H9 (cell line): ENCODE data around the gene WDR64. TPM values are rescaled to one million over a fixed set of nuclear protein-coding genes. Genes with fewer than 3 reads are reported as not detected.

Experiments used
- DNase-seq: peaks from one replicate; pipeline ENCODE4 v3.0.0-alpha.2; 2017
- H2AFZ ChIP-seq: one replicate; pipeline ENCODE4 v1.6.1; 2013; ENCODE audit warnings: mild to moderate bottlenecking, low read length, control low read depth, moderate library complexity
- H2AK5ac ChIP-seq: 2 replicates; pipeline ENCODE4 v1.6.1; 2013; ENCODE audit warnings: low read length, control low read depth, mixed read lengths; ENCODE audit not compliant: insufficient read length
- H2BK120ac ChIP-seq: one replicate; pipeline ENCODE4 v1.6.1; 2013; ENCODE audit warnings: low read depth, mild to moderate bottlenecking, low read length, control low read depth, inconsistent platforms; ENCODE audit not compliant: poor library complexity, severe bottlenecking
- H2BK12ac ChIP-seq: 2 replicates; pipeline ENCODE4 v1.6.1; 2013; ENCODE audit warnings: low read length, control low read depth, mixed read lengths, low read depth; ENCODE audit not compliant: insufficient read length
- H2BK15ac ChIP-seq: 2 replicates; pipeline ENCODE4 v1.6.1; 2013; ENCODE audit warnings: low read depth, low read length, control low read depth
- H2BK20ac ChIP-seq: one replicate; pipeline ENCODE4 v1.6.1; 2013; ENCODE audit warnings: low read depth, mild to moderate bottlenecking, low read length, control low read depth, inconsistent platforms; ENCODE audit not compliant: poor library complexity, severe bottlenecking
- H2BK5ac ChIP-seq: 2 replicates; pipeline ENCODE4 v1.6.1; 2013; ENCODE audit warnings: low read length, control low read depth, mixed read lengths; ENCODE audit not compliant: insufficient read length
- H3K14ac ChIP-seq: 2 replicates; pipeline ENCODE4 v1.6.1; 2013; ENCODE audit warnings: low read length, control low read depth; ENCODE audit not compliant: insufficient read depth
- H3K18ac ChIP-seq: 2 replicates; pipeline ENCODE4 v1.6.1; 2013; ENCODE audit warnings: low read depth, mild to moderate bottlenecking, mixed read lengths, low read length, control low read depth; ENCODE audit not compliant: insufficient read length
- H3K23ac ChIP-seq: 2 replicates; pipeline ENCODE4 v1.6.1; 2013; ENCODE audit warnings: low read length, control low read depth, mixed read lengths, low read depth; ENCODE audit not compliant: insufficient read length
- H3K23me2 ChIP-seq: 2 replicates; pipeline ENCODE4 v1.6.1; 2013; ENCODE audit warnings: low read depth, mild to moderate bottlenecking, mixed read lengths, low read length, control low read depth; ENCODE audit not compliant: insufficient read length, poor library complexity, severe bottlenecking
- H3K27ac ChIP-seq: 2 replicates; pipeline ENCODE4 v1.5.1; 2013; ENCODE audit warnings: low read length, control low read depth, mixed read lengths, low read depth; ENCODE audit not compliant: insufficient read length
- H3K27me3 ChIP-seq: 2 replicates; pipeline ENCODE4 v1.6.1; 2013; ENCODE audit warnings: low read length, control low read depth, inconsistent platforms; ENCODE audit not compliant: insufficient read depth
- H3K4ac ChIP-seq: 2 replicates; pipeline ENCODE4 v1.6.1; 2013; ENCODE audit warnings: low read depth, mild to moderate bottlenecking, control low read depth, inconsistent platforms, low read length, moderate library complexity
- H3K4me1 ChIP-seq: 2 replicates; pipeline ENCODE4 v1.6.1; 2013; ENCODE audit warnings: low read length, control low read depth, inconsistent platforms; ENCODE audit not compliant: insufficient read depth
- H3K4me2 ChIP-seq: 2 replicates; pipeline ENCODE4 v1.6.1; 2013; ENCODE audit warnings: low read length, control low read depth, mixed read lengths; ENCODE audit not compliant: insufficient read length, insufficient read depth
- H3K56ac ChIP-seq: 2 replicates; pipeline ENCODE4 v1.6.1; 2013; ENCODE audit warnings: low read depth, mild to moderate bottlenecking, mixed read lengths, low read length, control low read depth; ENCODE audit not compliant: insufficient read length
- H3K79me1 ChIP-seq: 2 replicates; pipeline ENCODE4 v1.6.1; 2013; ENCODE audit warnings: low read depth, mild to moderate bottlenecking, moderate library complexity, low read length, control low read depth, inconsistent platforms; ENCODE audit not compliant: insufficient read depth, poor library complexity, severe bottlenecking
- H3K79me2 ChIP-seq: 2 replicates; pipeline ENCODE4 v1.6.1; 2013; ENCODE audit warnings: low read length, control low read depth, inconsistent platforms; ENCODE audit not compliant: insufficient read depth
- H3K9ac ChIP-seq: 2 replicates; pipeline ENCODE4 v1.6.1; 2013; ENCODE audit warnings: low read length, control low read depth, mixed read lengths; ENCODE audit not compliant: insufficient read length; ENCODE audit errors: extremely low read depth
- H3K9me3 ChIP-seq: one replicate; pipeline ENCODE4 v1.6.1; 2013; ENCODE audit warnings: low read depth, low read length, inconsistent platforms; ENCODE audit not compliant: control insufficient read depth
- H3T11ph ChIP-seq: one replicate; pipeline ENCODE4 v1.6.1; 2013; ENCODE audit warnings: mild to moderate bottlenecking, low read length, control low read depth, inconsistent platforms
- H4K20me1 ChIP-seq: one replicate; pipeline ENCODE4 v1.6.1; 2013; ENCODE audit not compliant: control insufficient read depth, insufficient read length, insufficient read depth
- H4K5ac ChIP-seq: 2 replicates; pipeline ENCODE4 v1.6.1; 2013; ENCODE audit warnings: low read depth, mild to moderate bottlenecking, mixed read lengths, low read length, control low read depth; ENCODE audit not compliant: insufficient read length
- H4K8ac ChIP-seq: replicated peaks from 2 replicates; pipeline ENCODE4 v1.6.1; 2013; ENCODE audit warnings: low read length, control low read depth, mixed read lengths, low read depth; ENCODE audit not compliant: insufficient read length
- H4K91ac ChIP-seq: 2 replicates; pipeline ENCODE4 v1.6.1; 2013; ENCODE audit warnings: low read depth, mild to moderate bottlenecking, moderate library complexity, mixed read lengths, low read length, control low read depth; ENCODE audit not compliant: insufficient read length
- H3K27ac Mint-ChIP-seq, 3 experiments: 2 replicates in 2 of 3; 3 replicates in 1 of 3; pipeline ENCODE4 v1.8.0; 2020 to 2021; ENCODE audit warnings: mixed read lengths in 3 of 3, mild to moderate bottlenecking in 1 of 3, moderate library complexity in 1 of 3
- H3K27me3 Mint-ChIP-seq: 2 replicates; pipeline ENCODE4 v1.8.0; 2021; ENCODE audit warnings: low read depth, mild to moderate bottlenecking, moderate library complexity, mixed read lengths
- H3K36me3 Mint-ChIP-seq, 3 experiments: 2 replicates in 2 of 3; 3 replicates in 1 of 3; pipeline ENCODE4 v1.8.0; 2020 to 2021; ENCODE audit warnings: low read depth in 3 of 3, mixed read lengths in 3 of 3; ENCODE audit not compliant: insufficient read depth in 1 of 3
- H3K4me1 Mint-ChIP-seq, 2 experiments: 2 replicates each; pipeline ENCODE4 v1.8.0; 2020; ENCODE audit warnings: mixed read lengths in 2 of 2
- H3K4me3 Mint-ChIP-seq, 2 experiments: 2 replicates in 1 of 2; 3 replicates in 1 of 2; pipeline ENCODE4 v1.8.0; 2020 to 2021; ENCODE audit warnings: mild to moderate bottlenecking in 2 of 2, mixed read lengths in 2 of 2, moderate library complexity in 1 of 2
- H3K9me3 Mint-ChIP-seq, 2 experiments: 2 replicates in 1 of 2; 3 replicates in 1 of 2; pipeline ENCODE4 v1.8.0; 2020; ENCODE audit warnings: mild to moderate bottlenecking in 2 of 2, mixed read lengths in 2 of 2, moderate library complexity in 1 of 2
- CTCF ChIP-seq: fragments of 200-600 bp; sonication (generic); conservative IDR thresholded peaks from 3 replicates; pipeline ENCODE4 v1.8.0; 2021; ENCODE audit warnings: antibody characterized with exemption, mild to moderate bottlenecking
- WGBS: extraction: QIAGEN DNeasy Blood & Tissue Kit; methylation state at CpG from one replicate; pipeline ENCODE4 v1.1.7; 2013; ENCODE audit warnings: missing lambda C conversion rate, low lambda C conversion rate, mixed read lengths; ENCODE audit not compliant: insufficient read length; ENCODE audit errors: extremely low coverage; 5-methylcytosine and 5-hydroxymethylcytosine counted together
- total RNA-seq: library from RNA; stranded (reverse); gene quantifications from 2 replicates; pipeline ENCODE4 v1.2.1, GENCODE V29; 2021

WDR64 gene
- total RNA-seq, 1 experiment from 2014 or later, result not detected

- Histone ChIP-seq H2BK20ac (no peak overlapping the region), H3K4me2 (no peak overlapping the region), H3K9me3 (no peaks in the 10 kb centered on the region), H3K27ac (no peak overlapping the region), H2BK120ac (no peak overlapping the region), H3K23me2 (no peaks in the 10 kb centered on the region), H3K14ac (no peak overlapping the region), H2BK5ac (no peak overlapping the region), H4K91ac (no peak overlapping the region), H4K5ac (no peak overlapping the region), H3K4me1 (no peaks in the 10 kb centered on the region), H3K27me3 (no peaks in the 10 kb centered on the region), H3K79me2 (no peaks in the 10 kb centered on the region), H2AK5ac (no peak overlapping the region), H2BK15ac (no peak overlapping the region), H2BK12ac (no peak overlapping the region), H3K4ac (no peak overlapping the region), H3K9ac (no peak overlapping the region), H3T11ph (no peak overlapping the region), H4K20me1 (no peaks in the 10 kb centered on the region), H3K18ac (no peak overlapping the region), H3K23ac (no peak overlapping the region), H2AFZ (no peak overlapping the region), H3K56ac (no peak overlapping the region), H3K79me1 (no peaks in the 10 kb centered on the region), H4K8ac (no peak overlapping the region)
- Mint-ChIP-seq H3K9me3 (no peaks in the 10 kb centered on the region), H3K27ac (no peak overlapping the region), H3K36me3 (no peaks in the 10 kb centered on the region), H3K4me3 (no peak overlapping the region), H3K4me1 (no peaks in the 10 kb centered on the region), H3K27me3 (peaks cover 2% of the 10 kb centered on the region; the same call in 1 of the 2 replicates)
- no peak for TF ChIP-seq CTCF
- no CpG with 5 or more reads among the region's 4 CpGs for WGBS
- DNase-seq, result no peak
Measured at GRCh38 chr1:241675983-241676382, 23.9 kb downstream of the WDR64 start.
